Adrenal gland (tissue), 12 donors: ENCODE measurements around the gene NAAA. TPM values are rescaled to one million over a fixed set of nuclear protein-coding genes. Genes with fewer than 3 reads are reported as not detected.

Experiments used
- DNase-seq, 7 donors: peaks; one replicate each; pipeline ENCODE4 v3.0.0-alpha.2; 2019 to 2020
- H3K27ac ChIP-seq, 5 donors: fragments of 200-600 bp; sonication (generic) in 4 of 5; 1 replicate in 3 of 5; 2 replicates in 2 of 5; pipeline versions ENCODE4 v1.5.1 to v1.8.0; 2016 to 2020; ENCODE audit warnings: mild to moderate bottlenecking in 1 of 5
- H3K27me3 ChIP-seq: fragments of 200-600 bp; 2 replicates; pipeline ENCODE4 v1.8.0; 2021
- H3K36me3 ChIP-seq, 2 donors: fragments of 200-600 bp; replicated peaks in 1 of 2; 1 replicate in 1 of 2; 2 replicates in 1 of 2; pipeline versions ENCODE4 v1.5.1 to v1.8.0; 2018 to 2022
- H3K4me1 ChIP-seq, 2 donors: fragments of 200-600 bp; replicated peaks in 1 of 2; 1 replicate in 1 of 2; 2 replicates in 1 of 2; pipeline versions ENCODE4 v1.5.1 to v1.8.0; 2018 to 2021
- H3K4me3 ChIP-seq, 4 donors: fragments of 200-600 bp; sonication (generic) in 3 of 4; one replicate each; pipeline ENCODE4 v1.5.1; 2016 to 2018
- H3K9me3 ChIP-seq, 3 donors: fragments of 200-600 bp; sonication (generic) in 1 of 3; replicated peaks in 1 of 3; 1 replicate in 2 of 3; 2 replicates in 1 of 3; pipeline versions ENCODE4 v1.5.1 to v1.8.0; 2016 to 2021
- CTCF ChIP-seq, 6 experiments: fragments of 450-650 bp in 4 of 6; fragments of 200-600 bp in 2 of 6; sonication (generic) in 1 of 6; IDR thresholded peaks; 1 replicate in 5 of 6; 2 replicates in 1 of 6; pipeline versions ENCODE4 v1.5.1 to v1.8.0; 2016 to 2021; ENCODE audit warnings: antibody characterized with exemption in 6 of 6, mild to moderate bottlenecking in 2 of 6, moderate library complexity in 1 of 6
- POLR2A ChIP-seq, 2 donors: fragments of 450-650 bp; IDR thresholded peaks; one replicate each; pipeline ENCODE4 v1.6.1; 2017; ENCODE audit warnings: antibody characterized with exemption in 2 of 2, mild to moderate bottlenecking in 2 of 2, moderate library complexity in 1 of 2
- WGBS, 4 donors: extraction: QIAGEN DNeasy Blood & Tissue Kit in 2 of 4; methylation state at CpG; one replicate each; pipeline versions ENCODE4 v1.1.5 to v1.1.7; 2013 to 2017; 5-methylcytosine and 5-hydroxymethylcytosine counted together
- intact Hi-C, 2 donors: fragments of 100-400 bp; cut with DNase I; formaldehyde crosslinking; loops; one replicate each; pipeline versions ENCODE4 v1.14.1 to v1.15.0; 2022 to 2023
- polyA plus RNA-seq, 3 donors: library from polyadenylated mRNA; stranded (reverse); fragments of 200-250 nt in 2 of 3; fragments of 350-450 nt in 1 of 3; fragmentation: Illumina TruSeq in 1 of 3; extraction: RNeasy Lipid Tissue Mini Kit (QIAGEN cat#74804) in 1 of 3; gene quantifications; one replicate each; pipeline ENCODE4 v1.2.3, GENCODE V29; 2013 to 2014
- total RNA-seq, 9 donors: library from RNA; depleted of rRNA in 4 of 9; stranded (reverse); fragments of >200 nt in 4 of 9; fragments of 120-200 nt in 1 of 9; fragmentation: NEBNext Ultra II Directional in 1 of 9; extraction: Animal tissue kit (Norgen Biotek cat#: 25700) in 1 of 9; gene quantifications; one replicate each; pipeline versions ENCODE4 v1.1.0 to v1.2.4, GENCODE V29; 2013 to 2023
- donor health status: healthy with polysubstance abuse.
- donor health status: Bipolar disorder and iron deficiency.
- donor health status: DM: yes; HTN: yes; CAD: no.
- donor health status: DM: no; HTN: no; CAD: no.
- donor health status: DM: no; HTN: no; CAD: no.
- donor health status: DM: yes; HTN: yes; CAD: no.

Gene NAAA
- total and polyA plus RNA-seq, 12 donors, result 5.1 to 75.6 (median 25.0) TPM

GRCh38 chr4:75878246-75878756 lies 62.5 kb downstream of the NAAA start:
- H3K9me3 ChIP-seq, result no peaks in the 10 kb centered on the region
- WGBS, 4 donors, result 51 to 65% (median 57%) methylated on average over 6 of the region's 6 CpGs
- H3K4me1 ChIP-seq, result no peaks in the 10 kb centered on the region
- H3K36me3 ChIP-seq, result no peaks in the 10 kb centered on the region
- H3K27me3 ChIP-seq, result no peaks in the 10 kb centered on the region
- TF ChIP-seq POLR2A (IDR thresholded peaks at IDR 0.05), result no peak
- no peak for TF ChIP-seq CTCF (IDR thresholded peaks at IDR 0.05)
- no peak overlapping the region for H3K4me3 ChIP-seq
- intact Hi-C loops, result no loop called here
- H3K27ac ChIP-seq, result no peak overlapping the region
- no peak for DNase-seq

GRCh38 chr4:75876218-75876617 lies 64.6 kb downstream of the NAAA start:
- no peaks in the 10 kb centered on the region for H3K36me3 ChIP-seq
- no peak for DNase-seq
- H3K27ac ChIP-seq, result no peak overlapping the region
- 86 to 89% (median 88%) methylated on average over 13 to 18 of the region's 18 CpGs for WGBS, 4 donors
- intact Hi-C loops, result no loop called here
- H3K4me1 ChIP-seq, result no peaks in the 10 kb centered on the region
- H3K27me3 ChIP-seq, result no peaks in the 10 kb centered on the region
- H3K4me3 ChIP-seq, result no peak overlapping the region
- H3K9me3 ChIP-seq, result no peaks in the 10 kb centered on the region
- TF ChIP-seq CTCF (IDR thresholded peaks at IDR 0.05) (no peak), POLR2A (IDR thresholded peaks at IDR 0.05) (no peak)

GRCh38 chr4:75869100-75869499 lies 71.7 kb downstream of the NAAA start:
- no peak overlapping the region for H3K27ac ChIP-seq
- no peaks in the 10 kb centered on the region for H3K36me3 ChIP-seq
- no peaks in the 10 kb centered on the region for H3K4me1 ChIP-seq
- TF ChIP-seq POLR2A (IDR thresholded peaks at IDR 0.05) (no peak), CTCF (IDR thresholded peaks at IDR 0.05) (no peak)
- H3K27me3 ChIP-seq, result no peaks in the 10 kb centered on the region
- 30 to 41% (median 36%) methylated on average over 3 of the region's 3 CpGs for WGBS, 4 donors
- H3K4me3 ChIP-seq, result no peak overlapping the region
- intact Hi-C loops, result no loop called here
- no peak for DNase-seq
- H3K9me3 ChIP-seq, result no peaks in the 10 kb centered on the region

GRCh38 chr4:75867130-75867529 lies 73.7 kb downstream of the NAAA start:
- H3K36me3 ChIP-seq, result no peaks in the 10 kb centered on the region
- intact Hi-C loops, result no loop called here
- H3K4me3 ChIP-seq, result no peak overlapping the region
- no peaks in the 10 kb centered on the region for H3K27me3 ChIP-seq
- TF ChIP-seq CTCF (IDR thresholded peaks at IDR 0.05) (no peak), POLR2A (IDR thresholded peaks at IDR 0.05) (no peak)
- no peaks in the 10 kb centered on the region for H3K9me3 ChIP-seq
- DNase-seq, result no peak
- no peaks in the 10 kb centered on the region for H3K4me1 ChIP-seq
- 72 to 80% (median 78%) methylated on average over 3 of the region's 3 CpGs for WGBS, 4 donors
- H3K27ac ChIP-seq, result no peak overlapping the region

Other genes starting within 250 kb of the NAAA start
- 100 to 1,000 TPM in 1 of 9 donors, 10 to 100 TPM in 8; 55.3 to 109 (median 71.4) TPM for gene USO1, start 216.4 kb downstream of the NAAA start, total RNA-seq
- gene USO1, start 216.4 kb downstream of the NAAA start, polyA plus RNA-seq, result 100 to 1,000 TPM in 1 of 3 donors, 10 to 100 TPM in 2; 27.4 to 102 (median 29.4) TPM
- under 1 TPM in 2 of 9 donors, not detected in 7; 0.06 to 0.08 TPM for gene PPEF2, start 38.6 kb downstream of the NAAA start, total RNA-seq
- gene PPEF2, start 38.6 kb downstream of the NAAA start, polyA plus RNA-seq, result under 1 TPM in 1 of 3 donors, not detected in 2; 0.03 TPM
- 10 to 100 TPM; 17.3 to 50.3 (median 32.9) TPM for gene SDAD1, start 49.9 kb upstream of the NAAA start, total RNA-seq
- 10 to 100 TPM; 11.5 to 56.0 (median 15.8) TPM for gene SDAD1, start 49.9 kb upstream of the NAAA start, polyA plus RNA-seq
- 1 to 10 TPM in 3 of 9 donors, under 1 TPM in 5, not detected in 1; 0.11 to 4.7 (median 0.45) TPM for gene CXCL9, start 66.5 kb upstream of the NAAA start, total RNA-seq
- 1 to 10 TPM in 2 of 3 donors, under 1 TPM in 1; 0.67 to 6.4 (median 1.9) TPM for gene CXCL9, start 66.5 kb upstream of the NAAA start, polyA plus RNA-seq
- 10 to 100 TPM in 1 of 9 donors, 1 to 10 TPM in 4, under 1 TPM in 3, not detected in 1; 0.28 to 41.4 (median 1.4) TPM for gene CXCL10, start 82.5 kb upstream of the NAAA start, total RNA-seq
- gene CXCL10, start 82.5 kb upstream of the NAAA start, polyA plus RNA-seq, result 1 to 10 TPM; 1.1 to 6.8 (median 3.0) TPM
- gene CXCL11, start 95.1 kb upstream of the NAAA start, total RNA-seq, result under 1 TPM in 3 of 9 donors, not detected in 6; 0.11 to 0.98 (median 0.61) TPM
- 1 to 10 TPM in 1 of 3 donors, under 1 TPM in 2; 0.10 to 1.2 (median 0.24) TPM for gene CXCL11, start 95.1 kb upstream of the NAAA start, polyA plus RNA-seq
- gene ART3, start 133.7 kb upstream of the NAAA start, total RNA-seq, result 1 to 10 TPM in 1 of 9 donors, under 1 TPM in 1, not detected in 7; 0.70 to 1.1 TPM
- under 1 TPM; 0.16 to 0.88 (median 0.55) TPM for gene ART3, start 133.7 kb upstream of the NAAA start, polyA plus RNA-seq
- gene NUP54, start 207.4 kb upstream of the NAAA start, total RNA-seq, result 10 to 100 TPM; 10.8 to 37.7 (median 23.2) TPM
- gene NUP54, start 207.4 kb upstream of the NAAA start, polyA plus RNA-seq, result 10 to 100 TPM; 19.5 to 22.0 (median 21.6) TPM